ENCODE results near the gene AQP2.

AQP2 gene

DNA sequence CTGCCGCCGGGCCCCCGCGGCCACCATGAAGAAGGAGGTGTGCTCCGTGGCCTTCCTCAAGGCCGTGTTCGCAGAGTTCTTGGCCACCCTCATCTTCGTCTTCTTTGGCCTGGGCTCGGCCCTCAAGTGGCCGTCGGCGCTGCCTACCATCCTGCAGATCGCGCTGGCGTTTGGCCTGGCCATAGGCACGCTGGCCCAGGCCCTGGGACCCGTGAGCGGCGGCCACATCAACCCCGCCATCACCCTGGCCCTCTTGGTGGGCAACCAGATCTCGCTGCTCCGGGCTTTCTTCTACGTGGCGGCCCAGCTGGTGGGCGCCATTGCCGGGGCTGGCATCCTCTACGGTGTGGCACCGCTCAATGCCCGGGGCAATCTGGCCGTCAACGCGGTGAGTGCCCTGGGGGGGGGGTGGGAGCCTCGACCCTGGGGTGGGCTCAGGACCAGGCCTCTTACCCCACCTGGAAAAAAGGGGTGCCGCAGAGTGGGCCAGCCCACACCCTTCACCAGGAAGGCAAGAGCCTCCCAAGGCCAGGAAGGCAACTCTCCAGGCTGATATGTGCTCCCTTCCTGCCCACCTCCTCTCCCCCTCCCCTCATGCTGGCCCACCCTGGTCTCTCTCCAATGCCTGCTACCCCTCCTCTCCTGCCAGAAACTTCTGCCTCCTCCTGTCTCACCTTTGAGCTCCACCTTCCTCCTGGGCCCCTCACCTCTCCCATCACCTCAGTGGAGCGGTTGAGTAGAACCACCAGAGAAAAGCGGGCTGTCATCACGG lies 11.6 kb downstream of the AQP2 start:
- H3K4me1 ChIP-seq (ENCODE audit: insufficient read depth, low read length): peaks cover 19% of the 10 kb centered on the region

DNA sequence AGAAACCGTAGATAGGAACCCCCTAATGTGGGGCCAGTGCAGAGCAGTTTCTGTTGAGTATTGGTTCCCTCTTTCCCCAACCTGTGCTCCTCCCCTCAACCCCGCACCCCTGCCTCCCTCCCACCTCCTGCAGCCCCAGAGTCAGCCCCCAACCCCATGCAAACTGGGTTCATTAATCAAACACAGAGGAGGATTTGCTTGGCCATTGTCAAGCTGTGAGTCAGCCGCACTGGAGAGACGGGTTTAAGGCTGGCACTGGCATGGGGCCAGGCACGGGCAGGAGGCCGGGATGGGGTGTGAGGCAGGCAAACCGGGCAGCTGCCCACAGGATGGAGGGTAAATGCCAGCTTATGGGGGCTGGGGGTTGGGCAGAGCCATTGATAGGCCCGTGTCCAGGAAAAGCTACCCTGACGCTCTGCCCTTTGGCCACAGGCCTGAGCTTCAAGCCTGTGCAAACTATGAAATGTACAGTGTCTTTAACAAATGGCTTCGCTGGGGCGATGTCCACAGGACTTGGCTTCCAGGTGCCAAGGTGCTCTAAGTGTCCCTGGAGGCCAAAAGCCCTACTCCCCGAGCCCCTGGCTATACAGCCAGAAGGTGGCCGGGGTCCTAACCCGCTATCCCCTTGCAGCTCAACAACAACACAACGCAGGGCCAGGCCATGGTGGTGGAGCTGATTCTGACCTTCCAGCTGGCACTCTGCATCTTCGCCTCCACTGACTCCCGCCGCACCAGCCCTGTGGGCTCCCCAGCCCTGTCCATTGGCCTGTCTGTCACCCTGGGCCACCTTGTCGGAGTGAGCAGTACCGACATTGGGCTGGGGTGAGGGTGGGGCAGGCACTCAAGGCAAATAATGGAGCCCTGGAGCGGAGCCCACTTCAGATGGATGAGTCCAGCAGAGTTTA lies 12.6 kb downstream of the AQP2 start:
- Histone ChIP-seq H3K36me3 (ENCODE audit: insufficient read depth, low read length) (no peaks in the 10 kb centered on the region), H3K9me3 (ENCODE audit: control insufficient read depth, insufficient read depth, low read length) (no peaks in the 10 kb centered on the region), H3K4me1 (ENCODE audit: insufficient read depth, low read length) (peaks cover 19% of the 10 kb centered on the region), H3K9ac (ENCODE audit: low read depth, low read length) (no peak overlapping the region)

More for the DNA sequence above, 11.6 kb downstream of the AQP2 start:
- H3K9ac ChIP-seq (ENCODE audit: low read depth, low read length): peak overlapping the region; percentile 21; the same call in 1 of the 2 replicates
- H3K9me3 ChIP-seq (ENCODE audit: control insufficient read depth, insufficient read depth, low read length): no peaks in the 10 kb centered on the region
- no peaks in the 10 kb centered on the region for H3K36me3 ChIP-seq (ENCODE audit: insufficient read depth, low read length)

GRCh38 chr12:49963976-49964815 lies 13.7 kb downstream of the AQP2 start:
- H3K9ac ChIP-seq (ENCODE audit: low read depth, low read length): no peak overlapping the region
- H3K9me3 ChIP-seq (ENCODE audit: control insufficient read depth, insufficient read depth, low read length): no peaks in the 10 kb centered on the region
- peaks cover 16% of the 10 kb centered on the region for H3K4me1 ChIP-seq (ENCODE audit: insufficient read depth, low read length)
- H3K36me3 ChIP-seq (ENCODE audit: insufficient read depth, low read length): no peaks in the 10 kb centered on the region

DNA sequence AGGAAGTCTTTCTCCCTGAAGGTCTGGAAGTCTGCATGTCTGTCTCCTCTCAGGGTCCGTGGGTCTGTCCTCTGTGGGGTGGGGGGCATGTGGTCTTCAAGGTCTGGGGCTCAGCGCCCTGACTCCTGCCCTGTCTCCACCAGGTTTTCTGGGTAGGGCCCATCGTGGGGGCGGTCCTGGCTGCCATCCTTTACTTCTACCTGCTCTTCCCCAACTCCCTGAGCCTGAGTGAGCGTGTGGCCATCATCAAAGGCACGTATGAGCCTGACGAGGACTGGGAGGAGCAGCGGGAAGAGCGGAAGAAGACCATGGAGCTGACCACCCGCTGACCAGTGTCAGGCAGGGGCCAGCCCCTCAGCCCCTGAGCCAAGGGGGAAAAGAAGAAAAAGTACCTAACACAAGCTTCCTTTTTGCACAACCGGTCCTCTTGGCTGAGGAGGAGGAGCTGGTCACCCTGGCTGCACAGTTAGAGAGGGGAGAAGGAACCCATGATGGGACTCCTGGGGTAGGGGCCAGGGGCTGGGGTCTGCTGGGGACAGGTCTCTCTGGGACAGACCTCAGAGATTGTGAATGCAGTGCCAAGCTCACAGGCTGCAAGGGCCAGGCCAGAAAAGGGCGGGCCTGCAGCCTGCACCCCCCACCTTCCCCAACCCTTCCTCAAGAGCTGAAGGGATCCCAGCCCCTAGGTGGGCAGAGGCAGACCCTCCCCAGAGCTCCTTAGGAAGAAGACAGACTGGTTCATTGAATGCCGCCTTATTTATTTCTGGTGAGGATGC lies 14.5 kb downstream of the AQP2 start:
- Histone ChIP-seq H3K36me3 (ENCODE audit: insufficient read depth, low read length) (no peaks in the 10 kb centered on the region), H3K9me3 (ENCODE audit: control insufficient read depth, insufficient read depth, low read length) (no peaks in the 10 kb centered on the region), H3K4me1 (ENCODE audit: insufficient read depth, low read length) (peaks cover 8% of the 10 kb centered on the region), H3K9ac (ENCODE audit: low read depth, low read length) (no peak overlapping the region)

- no peaks in the 10 kb centered on the region for H3K36me3 ChIP-seq (ENCODE audit: insufficient read depth, low read length)
- H3K9ac ChIP-seq (ENCODE audit: low read depth, low read length): no peak overlapping the region
- H3K9me3 ChIP-seq (ENCODE audit: control insufficient read depth, insufficient read depth, low read length): no peaks in the 10 kb centered on the region
- 0 out of 2 replicates have a peak, but pooled peaks cover under 1% of the 10 kb centered on the region for H3K4me1 ChIP-seq (ENCODE audit: insufficient read depth, low read length)
Measured at GRCh38 chr12:49965836-49966235, 15.3 kb downstream of the AQP2 start.

GRCh38 chr12:49966511-49967041 lies 16.0 kb downstream of the AQP2 start:
- no peaks in the 10 kb centered on the region for H3K4me1 ChIP-seq (ENCODE audit: insufficient read depth, low read length)

DNA sequence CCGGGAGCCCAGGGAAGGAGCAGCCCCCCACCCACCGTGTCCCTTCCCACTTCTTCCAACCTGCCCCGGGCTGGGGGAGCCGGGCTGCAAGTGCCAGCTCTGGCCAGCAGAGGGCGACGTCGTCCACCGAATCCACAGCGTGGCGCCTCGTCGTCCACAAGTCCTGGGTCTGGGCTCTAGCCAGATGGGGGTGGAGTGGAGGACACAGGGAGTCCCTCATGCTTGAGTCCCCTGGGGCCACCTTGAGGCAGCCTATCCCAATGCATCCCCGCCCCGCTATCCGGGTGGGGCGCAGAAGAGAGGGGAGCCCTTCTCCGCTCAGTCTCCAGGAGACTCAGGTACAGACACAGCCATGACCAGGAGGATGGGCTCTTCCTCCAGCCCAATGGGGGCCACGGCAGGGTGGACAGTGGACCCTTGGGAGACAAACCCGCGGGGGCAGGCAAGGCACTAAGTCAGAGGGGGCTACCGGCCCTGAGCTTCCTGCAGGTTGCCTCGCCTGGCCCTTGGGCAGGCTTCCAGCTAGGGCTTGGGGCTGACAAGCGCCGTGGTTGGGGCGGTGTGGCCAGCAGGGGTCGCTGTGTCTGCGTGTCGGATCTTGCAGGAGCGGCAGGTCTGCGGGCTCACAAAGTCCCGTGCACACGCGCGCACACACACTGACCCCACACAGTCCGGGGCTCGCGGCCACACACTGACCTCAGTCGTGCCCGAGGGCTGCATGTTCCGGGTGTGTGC lies 16.7 kb downstream of the AQP2 start:
- Histone ChIP-seq H3K36me3 (ENCODE audit: insufficient read depth, low read length) (no peaks in the 10 kb centered on the region), H3K9me3 (ENCODE audit: control insufficient read depth, insufficient read depth, low read length) (no peaks in the 10 kb centered on the region), H3K9ac (ENCODE audit: low read depth, low read length) (peak overlapping the region; percentile 35; the same call in 1 of the 2 replicates), H3K4me1 (ENCODE audit: insufficient read depth, low read length) (no peaks in the 10 kb centered on the region; the same call in 1 of the 2 replicates)

More at GRCh38 chr12:49966511-49967041, 16.0 kb downstream of the AQP2 start:
- Histone ChIP-seq H3K9me3 (ENCODE audit: control insufficient read depth, insufficient read depth, low read length) (no peaks in the 10 kb centered on the region), H3K36me3 (ENCODE audit: insufficient read depth, low read length) (no peaks in the 10 kb centered on the region), H3K9ac (ENCODE audit: low read depth, low read length) (no peak overlapping the region)

DNA sequence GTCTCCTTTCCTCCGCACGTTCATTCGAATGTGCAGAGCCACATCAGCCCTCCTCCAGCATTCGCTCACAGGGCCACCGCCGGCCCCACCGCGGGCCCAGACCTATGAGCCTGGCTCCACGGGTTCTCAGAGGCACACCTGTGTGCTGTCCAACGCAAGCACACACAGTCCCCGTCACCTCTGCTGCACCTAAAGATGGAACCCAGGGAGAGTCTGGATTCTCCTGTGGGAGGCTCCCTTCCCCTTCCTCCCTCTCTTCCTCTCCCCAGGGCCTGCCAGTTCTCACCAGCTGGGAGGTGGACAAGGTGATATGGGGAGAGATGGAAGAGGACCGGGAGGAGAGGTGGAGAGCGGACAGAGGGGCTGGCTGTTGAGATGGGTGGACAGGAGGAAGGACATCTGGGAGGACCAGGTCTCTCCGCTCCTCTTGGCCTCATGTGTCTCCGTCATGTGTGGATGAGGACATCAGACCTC lies 17.3 kb downstream of the AQP2 start:
- peak overlapping the region; percentile 10; the same call in 1 of the 2 replicates for H3K9ac ChIP-seq (ENCODE audit: low read depth, low read length)
- H3K36me3 ChIP-seq (ENCODE audit: insufficient read depth, low read length): no peaks in the 10 kb centered on the region
- no peaks in the 10 kb centered on the region; the same call in 1 of the 2 replicates for H3K4me1 ChIP-seq (ENCODE audit: insufficient read depth, low read length)
- no peaks in the 10 kb centered on the region for H3K9me3 ChIP-seq (ENCODE audit: control insufficient read depth, insufficient read depth, low read length)

GRCh38 chr12:49968471-49968870 lies 17.9 kb downstream of the AQP2 start:
- H3K4me1 ChIP-seq (ENCODE audit: insufficient read depth, low read length): no peaks in the 10 kb centered on the region; the same call in 1 of the 2 replicates
- no peaks in the 10 kb centered on the region for H3K36me3 ChIP-seq (ENCODE audit: insufficient read depth, low read length)
- H3K9ac ChIP-seq (ENCODE audit: low read depth, low read length): no peak overlapping the region
- H3K9me3 ChIP-seq (ENCODE audit: control insufficient read depth, insufficient read depth, low read length): no peaks in the 10 kb centered on the region

DNA sequence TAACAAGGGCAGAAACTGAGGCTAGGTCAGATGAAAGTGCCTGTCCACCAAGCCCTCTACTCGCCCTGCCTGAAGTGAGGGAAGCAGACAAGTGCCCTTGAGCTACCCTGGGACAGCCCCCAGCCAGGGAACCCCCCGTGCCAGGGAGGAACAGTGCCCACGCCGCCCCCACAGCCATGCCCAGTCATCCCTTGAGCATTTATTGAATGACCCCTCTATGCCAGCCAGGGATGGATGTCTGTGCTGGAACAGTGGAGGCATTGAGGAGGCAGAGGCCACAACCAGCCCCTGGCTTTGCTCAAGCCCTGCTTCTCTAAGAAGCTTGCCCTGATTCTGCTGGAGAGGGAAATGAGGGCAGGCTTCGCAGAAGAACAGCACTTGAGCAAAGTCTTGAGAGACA lies 18.5 kb downstream of the AQP2 start:
- Histone ChIP-seq H3K4me1 (ENCODE audit: insufficient read depth, low read length) (no peaks in the 10 kb centered on the region; the same call in 1 of the 2 replicates), H3K9ac (ENCODE audit: low read depth, low read length) (no peak overlapping the region), H3K36me3 (ENCODE audit: insufficient read depth, low read length) (no peaks in the 10 kb centered on the region), H3K9me3 (ENCODE audit: control insufficient read depth, insufficient read depth, low read length) (no peaks in the 10 kb centered on the region)

GRCh38 chr12:49969651-49970429 lies 19.3 kb downstream of the AQP2 start:
- H3K9me3 ChIP-seq (ENCODE audit: control insufficient read depth, insufficient read depth, low read length): no peaks in the 10 kb centered on the region
- H3K36me3 ChIP-seq (ENCODE audit: insufficient read depth, low read length): no peaks in the 10 kb centered on the region
- H3K4me1 ChIP-seq (ENCODE audit: insufficient read depth, low read length): no peaks in the 10 kb centered on the region; the same call in 1 of the 2 replicates
- no peak overlapping the region for H3K9ac ChIP-seq (ENCODE audit: low read depth, low read length)

DNA sequence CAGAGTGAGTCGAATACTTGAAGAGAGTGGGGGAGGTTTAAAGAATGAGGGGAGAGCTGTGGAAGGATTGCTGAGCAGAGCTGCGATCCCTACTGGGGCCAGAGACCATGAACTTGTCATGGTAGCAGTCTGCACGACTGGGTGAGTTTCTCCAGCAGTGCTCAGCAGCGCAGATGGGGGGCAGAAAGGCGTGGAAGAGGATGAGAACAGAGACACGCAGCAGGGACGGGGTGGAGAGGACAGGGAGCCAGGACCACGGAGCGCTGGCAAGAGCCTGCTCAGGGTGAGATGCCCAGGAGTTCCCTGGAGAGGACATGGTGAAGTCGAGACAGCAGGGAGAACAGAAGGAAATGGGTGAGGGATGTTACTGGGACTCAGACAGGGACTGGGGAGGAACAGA lies 20.1 kb downstream of the AQP2 start:
- no peaks in the 10 kb centered on the region for H3K9me3 ChIP-seq (ENCODE audit: control insufficient read depth, insufficient read depth, low read length)
- no peak overlapping the region for H3K9ac ChIP-seq (ENCODE audit: low read depth, low read length)
- H3K4me1 ChIP-seq (ENCODE audit: insufficient read depth, low read length): no peaks in the 10 kb centered on the region; the same call in 1 of the 2 replicates
- H3K36me3 ChIP-seq (ENCODE audit: insufficient read depth, low read length): no peaks in the 10 kb centered on the region
